SJCRH30 (cell line): ENCODE results near the gene PEAK3. TPM values are rescaled to one million over a fixed set of nuclear protein-coding genes. Genes with fewer than 3 reads are reported as not detected.

Source experiments
- DNase-seq, 2 experiments: peaks; one replicate each; pipeline ENCODE4 v3.0.0-alpha.2; 2015 to 2020
- H3K27ac ChIP-seq: fragments of 250-450 bp; sonication (Bioruptor Pico); 2 replicates; pipeline ENCODE4 v1.5.1; 2020; ENCODE audit warnings: mild to moderate bottlenecking, moderate library complexity
- H3K27me3 ChIP-seq: fragments of 250-450 bp; sonication (Bioruptor Pico); 2 replicates; pipeline ENCODE4 v1.5.1; 2020; ENCODE audit warnings: mild to moderate bottlenecking, moderate library complexity
- H3K36me3 ChIP-seq: fragments of 250-450 bp; sonication (Bioruptor Pico); 2 replicates; pipeline ENCODE4 v1.5.1; 2020; ENCODE audit warnings: mild to moderate bottlenecking, moderate library complexity
- H3K4me1 ChIP-seq: fragments of 250-450 bp; sonication (Bioruptor Pico); 2 replicates; pipeline ENCODE4 v1.5.1; 2020; ENCODE audit warnings: mild to moderate bottlenecking, moderate library complexity
- H3K4me3 ChIP-seq: fragments of 250-450 bp; sonication (Bioruptor Pico); 2 replicates; pipeline ENCODE4 v1.5.1; 2020; ENCODE audit warnings: mild to moderate bottlenecking, moderate library complexity
- H3K9me3 ChIP-seq: fragments of 250-450 bp; sonication (Bioruptor Pico); replicated peaks from 2 replicates; pipeline ENCODE4 v1.5.1; 2020; ENCODE audit warnings: mild to moderate bottlenecking, moderate library complexity
- total RNA-seq: library from RNA; depleted of rRNA; stranded (reverse); fragments of >200 nt; shearing (Covaris generic); gene quantifications from 2 replicates; pipeline ENCODE4 v1.2.3, GENCODE V29; 2014

Gene PEAK3
- total RNA-seq, 1 experiment from 2014 or later = 0.06 TPM

- H3K27me3 ChIP-seq = no peaks in the 10 kb centered on the region
- H3K4me1 ChIP-seq = peaks cover 14% of the 10 kb centered on the region
- H3K4me3 ChIP-seq = peak within 1 kb of the TSS; percentile 82
- H3K9me3 ChIP-seq = no peaks in the 10 kb centered on the region
- peaks cover 21% of the 10 kb centered on the region; the same call in 1 of the 2 replicates for H3K36me3 ChIP-seq
- peak; percentile 98 for DNase-seq
- peak within 1 kb of the TSS; percentile 91 for H3K27ac ChIP-seq
Measured at GRCh38 chr19:2236314-2237050, 45.5 kb downstream of the PEAK3 start, which contains the start of the genes PLEKHJ1 and SF3A2. TSS of gene PLEKHJ1 (minus strand) at chr19:2236329. CDS start at chr19:2236248, 81 bp downstream. TSS of gene SF3A2 (plus strand) at chr19:2236824. CDS start at chr19:2243419, 6,595 bp downstream.

GRCh38 chr19:2236064-2236313, 46.0 kb downstream of the PEAK3 start:
- DNase-seq = no peak
- peaks cover 14% of the 10 kb centered on the region for H3K4me1 ChIP-seq
- H3K27ac ChIP-seq = peak overlapping the region; percentile 91
- H3K9me3 ChIP-seq = no peaks in the 10 kb centered on the region
- H3K27me3 ChIP-seq = no peaks in the 10 kb centered on the region
- peaks cover 21% of the 10 kb centered on the region; the same call in 1 of the 2 replicates for H3K36me3 ChIP-seq
- peak overlapping the region; percentile 82 for H3K4me3 ChIP-seq

GRCh38 chr19:2235381-2236063, 46.5 kb downstream of the PEAK3 start:
- peak overlapping the region; percentile 91 for H3K27ac ChIP-seq

GRCh38 chr19:2234996-2235380, 47.0 kb downstream of the PEAK3 start:
- Histone ChIP-seq H3K4me1 (peaks cover 14% of the 10 kb centered on the region), H3K36me3 (peaks cover 24% of the 10 kb centered on the region), H3K9me3 (no peaks in the 10 kb centered on the region), H3K27ac (peak overlapping the region; percentile 91), H3K4me3 (peak overlapping the region; percentile 82), H3K27me3 (no peaks in the 10 kb centered on the region)
- DNase-seq = no peak

More at GRCh38 chr19:2235381-2236063, 46.5 kb downstream of the PEAK3 start:
- no peaks in the 10 kb centered on the region for H3K9me3 ChIP-seq
- peak; percentile 50 to 57 for DNase-seq
- H3K27me3 ChIP-seq = no peaks in the 10 kb centered on the region
- H3K4me3 ChIP-seq = peak overlapping the region; percentile 82
- peaks cover 14% of the 10 kb centered on the region for H3K4me1 ChIP-seq
- peaks cover 21% of the 10 kb centered on the region; the same call in 1 of the 2 replicates for H3K36me3 ChIP-seq

- H3K9me3 ChIP-seq = no peaks in the 10 kb centered on the region
Measured at GRCh38 chr19:2233601-2234280, 48.2 kb downstream of the PEAK3 start.

GRCh38 chr19:2232286-2233151, 49.5 kb downstream of the PEAK3 start:
- no peak overlapping the region for H3K4me3 ChIP-seq
- DNase-seq = no peak
- H3K36me3 ChIP-seq = peaks cover 25% of the 10 kb centered on the region
- H3K4me1 ChIP-seq = peaks cover 2% of the 10 kb centered on the region
- H3K9me3 ChIP-seq = no peaks in the 10 kb centered on the region
- H3K27me3 ChIP-seq = no peaks in the 10 kb centered on the region
- H3K27ac ChIP-seq = no peak overlapping the region

More at GRCh38 chr19:2233601-2234280, 48.2 kb downstream of the PEAK3 start:
- Histone ChIP-seq H3K36me3 (peaks cover 30% of the 10 kb centered on the region), H3K4me1 (peaks cover 11% of the 10 kb centered on the region), H3K27me3 (no peaks in the 10 kb centered on the region), H3K27ac (no peak overlapping the region), H3K4me3 (no peak overlapping the region)
- DNase-seq = no peak

GRCh38 chr19:2231621-2232221, 50.3 kb downstream of the PEAK3 start:
- Histone ChIP-seq H3K27me3 (no peaks in the 10 kb centered on the region), H3K36me3 (peaks cover 22% of the 10 kb centered on the region), H3K27ac (no peak overlapping the region), H3K4me3 (no peak overlapping the region), H3K9me3 (no peaks in the 10 kb centered on the region), H3K4me1 (no peaks in the 10 kb centered on the region)
- DNase-seq = no peak

GRCh38 chr19:2230807-2231533, 51.0 kb downstream of the PEAK3 start:
- H3K36me3 ChIP-seq = peaks cover 27% of the 10 kb centered on the region
- no peak for DNase-seq
- H3K27me3 ChIP-seq = no peaks in the 10 kb centered on the region
- no peaks in the 10 kb centered on the region for H3K9me3 ChIP-seq
- no peak overlapping the region for H3K4me3 ChIP-seq
- H3K4me1 ChIP-seq = no peaks in the 10 kb centered on the region
- H3K27ac ChIP-seq = no peak overlapping the region

- no peak for DNase-seq
- Histone ChIP-seq H3K27ac (no peak overlapping the region), H3K27me3 (no peaks in the 10 kb centered on the region), H3K4me3 (no peak overlapping the region), H3K4me1 (no peaks in the 10 kb centered on the region), H3K36me3 (peaks cover 34% of the 10 kb centered on the region), H3K9me3 (no peaks in the 10 kb centered on the region)
Measured at GRCh38 chr19:2230033-2230531, 51.9 kb downstream of the PEAK3 start.

- H3K27me3 ChIP-seq = no peaks in the 10 kb centered on the region
- H3K36me3 ChIP-seq = peaks cover 39% of the 10 kb centered on the region
- no peak overlapping the region for H3K27ac ChIP-seq
- H3K9me3 ChIP-seq = no peaks in the 10 kb centered on the region
- H3K4me3 ChIP-seq = no peak overlapping the region
- no peaks in the 10 kb centered on the region for H3K4me1 ChIP-seq
- DNase-seq = no peak
Measured at GRCh38 chr19:2229103-2230032, 52.6 kb downstream of the PEAK3 start.

GRCh38 chr19:2228157-2229030, 53.6 kb downstream of the PEAK3 start:
- H3K27me3 ChIP-seq = no peaks in the 10 kb centered on the region
- no peaks in the 10 kb centered on the region for H3K9me3 ChIP-seq
- H3K27ac ChIP-seq = no peak overlapping the region
- H3K4me1 ChIP-seq = no peaks in the 10 kb centered on the region
- no peak for DNase-seq
- H3K4me3 ChIP-seq = no peak overlapping the region
- H3K36me3 ChIP-seq = peaks cover 39% of the 10 kb centered on the region
